Motor neuron (in vitro differentiated cells): Measurements from ENCODE around the gene SPTLC3. TPM values are rescaled to one million over a fixed set of nuclear protein-coding genes. Genes with fewer than 3 reads are reported as not detected.

ENCODE experiments used
- ATAC-seq, 8 experiments: fragments of 200-7000 bp; cut with Tn5 transposase; replicated peaks in 6 of 8; 2 replicates each; pipeline ENCODE4 v1.8.0; 2021; ENCODE audit warnings: mild to moderate bottlenecking in 8 of 8, moderate library complexity in 8 of 8
- H3K27ac ChIP-seq, 2 donors: fragments of 250-450 bp; sonication (Bioruptor Pico); 2 replicates each; pipeline ENCODE4 v1.9.0; 2021; ENCODE audit warnings: antibody characterized with exemption in 2 of 2, mild to moderate bottlenecking in 2 of 2, moderate library complexity in 1 of 2
- H3K4me1 ChIP-seq, 2 donors: fragments of 250-450 bp; sonication (Bioruptor Pico); replicated peaks in 1 of 2; 2 replicates each; pipeline ENCODE4 v1.6.1; 2021; ENCODE audit warnings: antibody characterized with exemption in 2 of 2, mild to moderate bottlenecking in 2 of 2, moderate library complexity in 1 of 2
- H3K4me3 ChIP-seq, 5 donors: fragments of 250-450 bp; sonication (Bioruptor Pico); 2 replicates each; pipeline ENCODE4 v1.9.0; 2021; ENCODE audit warnings: antibody characterized with exemption in 5 of 5, mild to moderate bottlenecking in 5 of 5, moderate library complexity in 4 of 5
- WGBS, 10 experiments: fragments of 450-650 bp; shearing (Covaris generic); methylation state at CpG; one replicate each; pipeline ENCODE4 v1.0.0; 2022; 5-methylcytosine and 5-hydroxymethylcytosine counted together
- in situ Hi-C, 9 experiments: fragments of 400-800 bp; cut with MboI; loops; one replicate each; pipeline ENCODE4 v1.15.0; 2021; ENCODE audit warnings: low sequenced_read_pairs in 9 of 9, low pct_unique_long_range_greater_than_20kb in 2 of 9; ENCODE audit not compliant: unreplicated experiment in 9 of 9
- total RNA-seq, 8 experiments: library from RNA; unstranded; fragments of 300-600 nt; gene quantifications; 2 replicates each; pipeline versions ENCODE4 v1.2.3 to v1.2.4, GENCODE V29; 2022

The SPTLC3 gene
- total RNA-seq, 8 experiments from 2014 or later: 0.04 to 4.8 (median 0.78) TPM

GRCh38 chr20:13166437-13166836, 157.7 kb downstream of the SPTLC3 start:
- in situ Hi-C loops: no loop called here
- Histone ChIP-seq H3K4me1 (no peaks in the 10 kb centered on the region), H3K27ac (no peak overlapping the region), H3K4me3 (no peak overlapping the region)
- WGBS, 10 experiments: 0 to 100% (median 75%) methylated on average over 2 to 3 of the region's 3 CpGs
- peak in 3 of 8 experiments; percentile 72 to 77 (median 72) for ATAC-seq

- Histone ChIP-seq H3K4me1 (no peaks in the 10 kb centered on the region), H3K4me3 (no peak overlapping the region), H3K27ac (no peak overlapping the region)
- no peak for ATAC-seq
- in situ Hi-C loops: no loop called here
- WGBS, 10 experiments: 25 to 100% (median 80%) methylated on average over 1 of the region's 1 CpG; no CpG with 5 or more reads in 3 of the 10 experiments
Observed at GRCh38 chr20:13169086-13169485, 160.3 kb downstream of the SPTLC3 start.

- no peak overlapping the region for H3K4me3 ChIP-seq
- H3K27ac ChIP-seq: no peak overlapping the region
- in situ Hi-C loops: no loop called here
- no peak for ATAC-seq
- WGBS, 10 experiments: 15 to 74% (median 55%) methylated on average over 1 to 3 of the region's 3 CpGs; no CpG with 5 or more reads in 4 of the 10 experiments
- no peaks in the 10 kb centered on the region for H3K4me1 ChIP-seq
Observed at GRCh38 chr20:13170771-13171170, 162.0 kb downstream of the SPTLC3 start.

- Histone ChIP-seq H3K4me3 (no peak overlapping the region), H3K4me1 (no peaks in the 10 kb centered on the region), H3K27ac (no peak overlapping the region)
- 20 to 100% (median 82%) methylated on average over 1 to 2 of the region's 2 CpGs; no CpG with 5 or more reads in 2 of the 10 experiments for WGBS, 10 experiments
- in situ Hi-C loops: no loop called here
- no peak for ATAC-seq
Observed at GRCh38 chr20:13173201-13173600, 164.4 kb downstream of the SPTLC3 start.

- 20 to 100% (median 81%) methylated on average over 1 to 9 of the region's 9 CpGs for WGBS, 10 experiments
- in situ Hi-C loops: no loop called here
- Histone ChIP-seq H3K27ac (no peak overlapping the region), H3K4me1 (no peaks in the 10 kb centered on the region), H3K4me3 (no peak overlapping the region)
- ATAC-seq: no peak
Observed at GRCh38 chr20:13174402-13174801, 165.6 kb downstream of the SPTLC3 start.

GRCh38 chr20:13180986-13181889, 172.5 kb downstream of the SPTLC3 start:
- 48 to 100% (median 86%) methylated on average over 1 to 6 of the region's 7 CpGs for WGBS, 10 experiments
- H3K27ac ChIP-seq: no peak overlapping the region
- ATAC-seq: no peak

GRCh38 chr20:13183005-13183404, 174.2 kb downstream of the SPTLC3 start:
- in situ Hi-C loops: no loop called here
- Histone ChIP-seq H3K27ac (no peak overlapping the region), H3K4me3 (no peak overlapping the region), H3K4me1 (no peaks in the 10 kb centered on the region)
- 0% methylated on average over 1 of the region's 1 CpG; no CpG with 5 or more reads in 9 of the 10 experiments for WGBS, 10 experiments
- no peak for ATAC-seq

More at GRCh38 chr20:13180986-13181889, 172.5 kb downstream of the SPTLC3 start:
- H3K4me1 ChIP-seq: no peaks in the 10 kb centered on the region
- in situ Hi-C loops: no loop called here
- H3K4me3 ChIP-seq: no peak overlapping the region

- no peaks in the 10 kb centered on the region for H3K4me1 ChIP-seq
- 5 to 61% (median 40%) methylated on average over 2 to 3 of the region's 3 CpGs; no CpG with 5 or more reads in 3 of the 10 experiments for WGBS, 10 experiments
- in situ Hi-C loops: no loop called here
- no peak overlapping the region for H3K4me3 ChIP-seq
- no peak overlapping the region for H3K27ac ChIP-seq
- no peak for ATAC-seq
Observed at GRCh38 chr20:13186043-13186774, 177.4 kb downstream of the SPTLC3 start.

- H3K27ac ChIP-seq: no peak overlapping the region
- no peaks in the 10 kb centered on the region for H3K4me1 ChIP-seq
- no peak overlapping the region for H3K4me3 ChIP-seq
- 22 to 100% (median 61%) methylated on average over 1 to 2 of the region's 2 CpGs for WGBS, 10 experiments
- ATAC-seq: no peak
- in situ Hi-C loops: no loop called here
Observed at GRCh38 chr20:13187899-13188298, 179.1 kb downstream of the SPTLC3 start.

GRCh38 chr20:13199279-13199678, 190.5 kb downstream of the SPTLC3 start:
- in situ Hi-C loops: no loop called here
- WGBS, 10 experiments: 0 to 100% (median 87%) methylated on average over 1 to 2 of the region's 2 CpGs

GRCh38 chr20:13200767-13201500, 192.2 kb downstream of the SPTLC3 start:
- no peak overlapping the region for H3K27ac ChIP-seq
- in situ Hi-C loops: no loop called here
- peak in 5 of 8 experiments; percentile 61 to 95 (median 83) for ATAC-seq
- H3K4me3 ChIP-seq: no peak overlapping the region
- no peaks in the 10 kb centered on the region for H3K4me1 ChIP-seq
- 25 to 100% (median 58%) methylated on average over 1 to 4 of the region's 5 CpGs for WGBS, 10 experiments

More at GRCh38 chr20:13199279-13199678, 190.5 kb downstream of the SPTLC3 start:
- Histone ChIP-seq H3K27ac (no peak overlapping the region), H3K4me3 (no peak overlapping the region), H3K4me1 (no peaks in the 10 kb centered on the region)
- ATAC-seq: peak in 1 of 8 experiments; percentile 94

- no peaks in the 10 kb centered on the region for H3K4me1 ChIP-seq
- no peak overlapping the region for H3K4me3 ChIP-seq
- in situ Hi-C loops: no loop called here
- whole genome bisulfite sequencing, 10 experiments: 64 to 88% (median 82%) methylated on average over 2 to 6 of the region's 6 CpGs
- H3K27ac ChIP-seq: no peak overlapping the region
- peak in 3 of 8 experiments; percentile 27 to 51 (median 32) for ATAC-seq
Observed at GRCh38 chr20:13202565-13202964, 193.8 kb downstream of the SPTLC3 start.
